ENCODE data around the gene CACNA1C. TPM values are rescaled to one million over a fixed set of nuclear protein-coding genes. Genes with fewer than 3 reads are reported as not detected.

Gene CACNA1C
- total and polyA plus RNA-seq, 10 of the 15 experiments (the other 5 are each of a cell fraction or from before 2014, with no cell fraction given), result under 0.01 to 0.15 (median 0.09) TPM; not detected in 5

- no peak overlapping the region for H3K9ac ChIP-seq (ENCODE audit: control insufficient read depth, insufficient read depth, low read length)
- H3K27ac ChIP-seq (ENCODE audit: control insufficient read depth, insufficient read depth), result no peak overlapping the region
- H3K79me2 ChIP-seq (ENCODE audit: control insufficient read depth, insufficient read depth, low read length), result no peaks in the 10 kb centered on the region
- CTCF ChIA-PET, result no interaction called here
- in situ Hi-C loops (cut with MboI), result no loop called here
- DNase-seq (ENCODE audit: low read depth, low spot score) (no peak), ATAC-seq (no peak), FAIRE-seq (no peak)
- WGBS (ENCODE audit: insufficient coverage, insufficient replicate concordance, low lambda C conversion rate, missing lambda C conversion rate), result 55% methylated on average over 2 of the region's 2 CpGs
- no peaks in the 10 kb centered on the region for H3K4me1 ChIP-seq (ENCODE audit: control insufficient read depth, insufficient read depth, low read length)
- no peaks in the 10 kb centered on the region for H4K20me1 ChIP-seq (ENCODE audit: control insufficient read depth, insufficient read depth)
- no peak overlapping the region for H3K4me2 ChIP-seq (ENCODE audit: control insufficient read depth, insufficient read depth)
- no peaks in the 10 kb centered on the region for H3K36me3 ChIP-seq (ENCODE audit: control insufficient read depth in 2 of 2, insufficient read depth in 2 of 2, low read length in 1 of 2)
- RAD21 ChIA-PET (ENCODE audit: unreplicated experiment), result no interaction called here
- POLR2A ChIA-PET, result no interaction called here
- intact Hi-C loops (cut with micrococcal nuclease; ENCODE audit: unreplicated experiment), result no loop called here
- BruUV-seq (replicated peaks), result no TSS peak
- SMC1A ChIA-PET (ENCODE audit: uncharacterized antibody, unreplicated experiment), result no interaction called here
- H2AFZ ChIP-seq (ENCODE audit: control insufficient read depth, low read depth, low read length), result no peak overlapping the region
- peaks cover 6% of the 10 kb centered on the region; the same call in 2 of the 3 replicates for H3K9me3 ChIP-seq (replicated peaks; ENCODE audit: control insufficient read depth, insufficient read depth, low read length)
- no peak overlapping the region for H3K4me3 ChIP-seq
- no peaks in the 10 kb centered on the region; a peak in 2 of 4 replicates for H3K27me3 ChIP-seq (replicated peaks in 1 of 2; ENCODE audit: control insufficient read depth in 2 of 2, insufficient read depth in 2 of 2, low read length in 1 of 2)
- TF ChIP-seq CBX3 (IDR thresholded peaks at IDR 0.05; ENCODE audit: borderline replicate concordance, low read depth) (no peak), JUNB (IDR thresholded peaks at IDR 0.05) (no peak), WRNIP1 (IDR thresholded peaks at IDR 0.05; ENCODE audit: borderline replicate concordance, low read depth, low read length) (no peak), E4F1 (IDR thresholded peaks at IDR 0.05; ENCODE audit: borderline replicate concordance, partially characterized antibody) (no peak), KAT2A (conservative IDR thresholded peaks at IDR 0.05; ENCODE audit: control insufficient read depth, low read depth, low read length) (no peak), E2F8 (IDR thresholded peaks at IDR 0.05; ENCODE audit: low read depth, partially characterized antibody) (no peak), ELK1 (IDR thresholded peaks at IDR 0.05; ENCODE audit: low read depth, low read length) (no peak), BHLHE40 (IDR thresholded peaks at IDR 0.05; ENCODE audit: borderline replicate concordance in 1 of 2, low read depth in 2 of 2, low read length in 1 of 2) (no peak), FOXM1 (IDR thresholded peaks at IDR 0.05; ENCODE audit: low read depth, low read length) (no peak), NR2C1 (IDR thresholded peaks at IDR 0.05) (no peak), CTCF (IDR thresholded peaks at IDR 0.05 in 2 of 3, conservative IDR thresholded peaks at IDR 0.05 in 1 of 3; ENCODE audit: control insufficient read depth in 2 of 3, extremely low read depth in 1 of 3, insufficient read depth in 1 of 3, low read depth in 3 of 3, low read length in 3 of 3) (no peak), PML (IDR thresholded peaks at IDR 0.05; ENCODE audit: low read length) (no peak), SUPT20H (IDR thresholded peaks at IDR 0.05; ENCODE audit: borderline replicate concordance, control insufficient read depth, low read depth, low read length) (no peak), NFYB (IDR thresholded peaks at IDR 0.05; ENCODE audit: insufficient read depth, low read depth, low read length) (no peak)
Measured at GRCh38 chr12:2070440-2071045, 17.8 kb downstream of the CACNA1C start.

Data from GM12878 (cell line).